Osteoblast (primary cell): Measurements from ENCODE around the gene RXRG. TPM values are rescaled to one million over a fixed set of nuclear protein-coding genes. Genes with fewer than 3 reads are reported as not detected.

ENCODE experiments used
- DNase-seq: peaks from one replicate; pipeline ENCODE4 v3.0.0; 2011; ENCODE audit warnings: low spot score, mixed read lengths; ENCODE audit not compliant: insufficient read length; ENCODE audit errors: missing footprints
- H2AFZ ChIP-seq: 2 replicates; pipeline ENCODE4 v1.6.0; 2011; ENCODE audit warnings: mild to moderate bottlenecking, low read length
- H3K27ac ChIP-seq: 2 replicates; pipeline ENCODE4 v1.5.1; 2011; ENCODE audit warnings: mild to moderate bottlenecking, low read depth, low read length, moderate library complexity
- H3K27me3 ChIP-seq: 2 replicates; pipeline ENCODE4 v1.6.0; 2012; ENCODE audit warnings: mild to moderate bottlenecking, control low read depth, inconsistent platforms, low read length, moderate library complexity; ENCODE audit not compliant: insufficient read depth
- H3K36me3 ChIP-seq: 2 replicates; pipeline ENCODE4 v1.5.1; 2011; ENCODE audit warnings: mild to moderate bottlenecking, low read length, control low read depth, moderate library complexity; ENCODE audit not compliant: insufficient read depth
- H3K4me1 ChIP-seq: 2 replicates; pipeline ENCODE4 v1.5.1; 2011; ENCODE audit warnings: mild to moderate bottlenecking, low read length, control low read depth, moderate library complexity; ENCODE audit not compliant: insufficient read depth
- H3K4me2 ChIP-seq: 2 replicates; pipeline ENCODE4 v1.6.0; 2011; ENCODE audit warnings: mild to moderate bottlenecking, low read length; ENCODE audit not compliant: insufficient read depth
- H3K4me3 ChIP-seq: fragments of 200-600 bp; sonication (generic); 3 replicates; pipeline ENCODE4 v1.5.1; 2012; ENCODE audit warnings: mild to moderate bottlenecking, low read length, inconsistent platforms; ENCODE audit not compliant: insufficient read depth
- H3K79me2 ChIP-seq: 2 replicates; pipeline ENCODE4 v1.6.0; 2012; ENCODE audit warnings: mild to moderate bottlenecking, low read length, control low read depth, inconsistent platforms; ENCODE audit not compliant: insufficient read depth
- H3K9me3 ChIP-seq: 2 replicates; pipeline ENCODE4 v1.5.1; 2011; ENCODE audit warnings: low read depth, low read length, control low read depth
- H4K20me1 ChIP-seq: 2 replicates; pipeline ENCODE4 v1.6.0; 2012; ENCODE audit warnings: mild to moderate bottlenecking, low read length, control low read depth; ENCODE audit not compliant: insufficient read depth
- CTCF ChIP-seq: IDR thresholded peaks from 2 replicates; pipeline ENCODE4 v1.5.1; 2011; ENCODE audit warnings: mild to moderate bottlenecking, low read depth, low read length, moderate library complexity; ENCODE audit errors: extremely low read depth
- total RNA-seq: library from RNA; depleted of rRNA; stranded (reverse); fragments of >200 nt; gene quantifications from 2 replicates; pipeline ENCODE4 v1.2.3, GENCODE V29; 2012

The RXRG gene
- total RNA-seq, 1 donor = not detected

- TF ChIP-seq CTCF = no peak
- H3K27ac ChIP-seq = no peak overlapping the region
- DNase-seq = no peak
- no peaks in the 10 kb centered on the region for H3K79me2 ChIP-seq
- H3K4me1 ChIP-seq = no peaks in the 10 kb centered on the region
- H3K27me3 ChIP-seq = no peaks in the 10 kb centered on the region
- H3K36me3 ChIP-seq = no peaks in the 10 kb centered on the region
- H3K4me3 ChIP-seq = no peak overlapping the region
- H3K4me2 ChIP-seq = no peak overlapping the region
- H4K20me1 ChIP-seq = no peaks in the 10 kb centered on the region
- no peak overlapping the region for H2AFZ ChIP-seq
- H3K9me3 ChIP-seq = no peaks in the 10 kb centered on the region
These were observed 7.6 kb upstream of the RXRG start for GRCh38 chr1:165452336-165453130.

GRCh38 chr1:165451691-165452090 lies 6.8 kb upstream of the RXRG start:
- no peak for TF ChIP-seq CTCF

GRCh38 chr1:165449131-165449530 lies 4.2 kb upstream of the RXRG start:
- Histone ChIP-seq H2AFZ (no peak overlapping the region), H3K79me2 (no peaks in the 10 kb centered on the region), H3K4me1 (no peaks in the 10 kb centered on the region), H3K27ac (no peak overlapping the region), H3K36me3 (no peaks in the 10 kb centered on the region), H3K4me2 (no peak overlapping the region), H4K20me1 (no peaks in the 10 kb centered on the region), H3K9me3 (no peaks in the 10 kb centered on the region), H3K27me3 (peaks cover 20% of the 10 kb centered on the region), H3K4me3 (no peak overlapping the region)
- TF ChIP-seq CTCF = no peak
- DNase-seq = no peak

More at GRCh38 chr1:165451691-165452090, 6.8 kb upstream of the RXRG start:
- Histone ChIP-seq H3K36me3 (no peaks in the 10 kb centered on the region), H3K4me3 (no peak overlapping the region), H3K9me3 (no peaks in the 10 kb centered on the region), H2AFZ (no peak overlapping the region), H3K4me1 (no peaks in the 10 kb centered on the region), H3K79me2 (no peaks in the 10 kb centered on the region), H3K4me2 (no peak overlapping the region), H3K27ac (no peak overlapping the region), H4K20me1 (no peaks in the 10 kb centered on the region), H3K27me3 (no peaks in the 10 kb centered on the region)
- no peak for DNase-seq

- no peak for DNase-seq
- no peak for TF ChIP-seq CTCF
- no peak overlapping the region for H3K4me3 ChIP-seq
These were observed 462 bp upstream of the RXRG start for GRCh38 chr1:165445388-165445787.

More at GRCh38 chr1:165445388-165445787, 462 bp upstream of the RXRG start:
- Histone ChIP-seq H3K27ac (no peak overlapping the region), H4K20me1 (no peaks in the 10 kb centered on the region), H2AFZ (no peak overlapping the region), H3K9me3 (no peaks in the 10 kb centered on the region), H3K79me2 (no peaks in the 10 kb centered on the region), H3K27me3 (peaks cover 28% of the 10 kb centered on the region), H3K4me2 (no peak overlapping the region), H3K36me3 (no peaks in the 10 kb centered on the region), H3K4me1 (no peaks in the 10 kb centered on the region)
